HL-60 (cell line): ENCODE data around the gene PDE8A.

ENCODE experiments used
- DNase-seq, 2 experiments: peaks; one replicate each; pipeline ENCODE4 v3.0.0-alpha.2; 2010 to 2020; ENCODE audit warnings: low read depth in 1 of 2, low spot score in 1 of 2
- H3K27ac ChIP-seq: fragments of 250-450 bp; sonication (Bioruptor Pico); replicated peaks from 2 replicates; pipeline ENCODE4 v1.5.1; 2020; ENCODE audit warnings: mild to moderate bottlenecking, moderate library complexity
- H3K27me3 ChIP-seq: fragments of 250-450 bp; sonication (Bioruptor Pico); 2 replicates; pipeline ENCODE4 v1.5.1; 2021; ENCODE audit warnings: mild to moderate bottlenecking, moderate library complexity; ENCODE audit not compliant: insufficient read depth, poor library complexity, severe bottlenecking
- H3K4me3 ChIP-seq: replicated peaks from 2 replicates; pipeline ENCODE4 v1.5.1; 2011; ENCODE audit warnings: mild to moderate bottlenecking, control low read depth, low read length; ENCODE audit not compliant: insufficient read depth
- CTCF ChIP-seq: IDR thresholded peaks from one replicate; pipeline ENCODE4 v1.5.1; 2011; ENCODE audit warnings: low read length, control low read depth, inconsistent platforms; ENCODE audit not compliant: insufficient read depth
- GABPA ChIP-seq: IDR thresholded peaks from 2 replicates; pipeline ENCODE4 v1.6.1; 2012; ENCODE audit warnings: low read depth
- POLR2AphosphoS5 ChIP-seq: IDR thresholded peaks from 2 replicates; pipeline ENCODE4 v1.6.1; 2012; ENCODE audit warnings: low read depth
- SPI1 ChIP-seq: IDR thresholded peaks from 2 replicates; pipeline ENCODE4 v1.6.1; 2012; ENCODE audit warnings: low read depth, mild to moderate bottlenecking, borderline replicate concordance
- TF ChIP-seq, protein P1 (sequence below): IDR thresholded peaks from 2 replicates; pipeline ENCODE4 v1.6.1; 2012; ENCODE audit warnings: low read depth; ENCODE audit not compliant: insufficient replicate concordance

Gene PDE8A

GRCh38 chr15:85034276-85034675 is 52.6 kb downstream of the PDE8A start:
- Histone ChIP-seq H3K4me3 (no peak overlapping the region), H3K27me3 (no peaks in the 10 kb centered on the region), H3K27ac (no peak overlapping the region)
- DNase-seq = no peak
- TF ChIP-seq POLR2AphosphoS5 = no peak
- TF ChIP-seq CTCF = no peak
- no peak for TF ChIP-seq SPI1
- TF ChIP-seq, protein P1, sequence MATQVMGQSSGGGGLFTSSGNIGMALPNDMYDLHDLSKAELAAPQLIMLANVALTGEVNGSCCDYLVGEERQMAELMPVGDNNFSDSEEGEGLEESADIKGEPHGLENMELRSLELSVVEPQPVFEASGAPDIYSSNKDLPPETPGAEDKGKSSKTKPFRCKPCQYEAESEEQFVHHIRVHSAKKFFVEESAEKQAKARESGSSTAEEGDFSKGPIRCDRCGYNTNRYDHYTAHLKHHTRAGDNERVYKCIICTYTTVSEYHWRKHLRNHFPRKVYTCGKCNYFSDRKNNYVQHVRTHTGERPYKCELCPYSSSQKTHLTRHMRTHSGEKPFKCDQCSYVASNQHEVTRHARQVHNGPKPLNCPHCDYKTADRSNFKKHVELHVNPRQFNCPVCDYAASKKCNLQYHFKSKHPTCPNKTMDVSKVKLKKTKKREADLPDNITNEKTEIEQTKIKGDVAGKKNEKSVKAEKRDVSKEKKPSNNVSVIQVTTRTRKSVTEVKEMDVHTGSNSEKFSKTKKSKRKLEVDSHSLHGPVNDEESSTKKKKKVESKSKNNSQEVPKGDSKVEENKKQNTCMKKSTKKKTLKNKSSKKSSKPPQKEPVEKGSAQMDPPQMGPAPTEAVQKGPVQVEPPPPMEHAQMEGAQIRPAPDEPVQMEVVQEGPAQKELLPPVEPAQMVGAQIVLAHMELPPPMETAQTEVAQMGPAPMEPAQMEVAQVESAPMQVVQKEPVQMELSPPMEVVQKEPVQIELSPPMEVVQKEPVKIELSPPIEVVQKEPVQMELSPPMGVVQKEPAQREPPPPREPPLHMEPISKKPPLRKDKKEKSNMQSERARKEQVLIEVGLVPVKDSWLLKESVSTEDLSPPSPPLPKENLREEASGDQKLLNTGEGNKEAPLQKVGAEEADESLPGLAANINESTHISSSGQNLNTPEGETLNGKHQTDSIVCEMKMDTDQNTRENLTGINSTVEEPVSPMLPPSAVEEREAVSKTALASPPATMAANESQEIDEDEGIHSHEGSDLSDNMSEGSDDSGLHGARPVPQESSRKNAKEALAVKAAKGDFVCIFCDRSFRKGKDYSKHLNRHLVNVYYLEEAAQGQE = no peak
- TF ChIP-seq GABPA = no peak

DNA sequence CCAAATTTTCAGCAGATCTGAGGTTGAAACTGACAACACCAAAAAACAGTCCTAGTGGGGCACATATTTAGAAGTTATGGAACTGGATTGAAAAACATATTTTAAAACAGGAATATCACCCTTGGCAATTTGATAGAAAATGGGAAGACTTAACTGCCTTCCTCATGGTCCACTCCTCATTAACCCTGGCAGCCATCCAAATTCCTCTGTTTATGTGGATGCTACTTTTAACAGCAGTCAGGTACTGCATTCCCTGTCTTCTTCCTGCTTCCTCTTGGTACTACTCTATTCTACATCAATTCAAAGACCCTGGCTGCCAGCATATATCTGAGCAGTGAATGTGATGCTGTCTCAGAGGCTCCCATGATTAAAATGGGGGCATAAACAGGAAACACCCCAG is 54.3 kb downstream of the PDE8A start:
- TF ChIP-seq GABPA (no peak), SPI1 (no peak), CTCF (no peak), POLR2AphosphoS5 (no peak)
- TF ChIP-seq, protein P1 = no peak
- H3K27ac ChIP-seq = no peak overlapping the region
- no peaks in the 10 kb centered on the region for H3K27me3 ChIP-seq
- H3K4me3 ChIP-seq = no peak overlapping the region
- DNase-seq = no peak

- no peak for DNase-seq
- TF ChIP-seq CTCF = no peak
- TF ChIP-seq POLR2AphosphoS5 = no peak
- TF ChIP-seq, protein P1 = no peak
- peak; percentile 50; the same call in 1 of the 2 replicates for TF ChIP-seq SPI1
- Histone ChIP-seq H3K27me3 (no peaks in the 10 kb centered on the region), H3K27ac (no peak overlapping the region), H3K4me3 (no peak overlapping the region)
These were observed 55.1 kb downstream of the PDE8A start for GRCh38 chr15:85036716-85037115.
